C4-2B (cell line): Measurements from ENCODE around the gene IL10RA.

ENCODE experiments used
- H3K27ac ChIP-seq: fragments of 450-650 bp; 2 replicates; pipeline ENCODE4 v1.5.1; 2017
- ZFX ChIP-seq: fragments of 450-650 bp; IDR thresholded peaks from 2 replicates; pipeline ENCODE4 v1.6.1; 2017
- TF ChIP-seq, protein P1 (sequence below): fragments of 450-650 bp; conservative IDR thresholded peaks from 2 replicates; pipeline ENCODE4 v1.5.1; 2017; ENCODE audit warnings: mild to moderate bottlenecking

The IL10RA gene

DNA sequence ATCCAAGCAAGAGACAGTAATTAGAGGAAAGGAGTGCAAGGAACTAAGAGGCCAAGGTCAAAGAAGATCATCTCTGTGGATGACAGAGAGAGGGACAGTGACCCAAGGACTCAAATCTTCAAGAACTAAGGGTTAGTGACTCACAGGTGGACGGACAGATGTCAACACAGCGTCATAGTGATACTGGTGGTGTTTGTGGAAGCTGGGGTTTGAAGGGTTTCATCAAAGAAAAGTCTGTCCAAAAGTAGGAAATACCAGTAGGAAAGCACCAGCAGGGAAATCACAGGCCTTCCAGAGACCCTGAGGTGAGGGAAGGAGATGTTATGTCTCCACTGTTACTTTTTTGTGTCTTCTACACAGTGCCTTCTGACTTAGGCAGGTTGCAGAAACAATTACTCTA, 32.2 kb downstream of the IL10RA start:
- H3K27ac ChIP-seq = no peak overlapping the region
- no peak for TF ChIP-seq ZFX
- TF ChIP-seq, protein P1, sequence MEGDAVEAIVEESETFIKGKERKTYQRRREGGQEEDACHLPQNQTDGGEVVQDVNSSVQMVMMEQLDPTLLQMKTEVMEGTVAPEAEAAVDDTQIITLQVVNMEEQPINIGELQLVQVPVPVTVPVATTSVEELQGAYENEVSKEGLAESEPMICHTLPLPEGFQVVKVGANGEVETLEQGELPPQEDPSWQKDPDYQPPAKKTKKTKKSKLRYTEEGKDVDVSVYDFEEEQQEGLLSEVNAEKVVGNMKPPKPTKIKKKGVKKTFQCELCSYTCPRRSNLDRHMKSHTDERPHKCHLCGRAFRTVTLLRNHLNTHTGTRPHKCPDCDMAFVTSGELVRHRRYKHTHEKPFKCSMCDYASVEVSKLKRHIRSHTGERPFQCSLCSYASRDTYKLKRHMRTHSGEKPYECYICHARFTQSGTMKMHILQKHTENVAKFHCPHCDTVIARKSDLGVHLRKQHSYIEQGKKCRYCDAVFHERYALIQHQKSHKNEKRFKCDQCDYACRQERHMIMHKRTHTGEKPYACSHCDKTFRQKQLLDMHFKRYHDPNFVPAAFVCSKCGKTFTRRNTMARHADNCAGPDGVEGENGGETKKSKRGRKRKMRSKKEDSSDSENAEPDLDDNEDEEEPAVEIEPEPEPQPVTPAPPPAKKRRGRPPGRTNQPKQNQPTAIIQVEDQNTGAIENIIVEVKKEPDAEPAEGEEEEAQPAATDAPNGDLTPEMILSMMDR = no peak

DNA sequence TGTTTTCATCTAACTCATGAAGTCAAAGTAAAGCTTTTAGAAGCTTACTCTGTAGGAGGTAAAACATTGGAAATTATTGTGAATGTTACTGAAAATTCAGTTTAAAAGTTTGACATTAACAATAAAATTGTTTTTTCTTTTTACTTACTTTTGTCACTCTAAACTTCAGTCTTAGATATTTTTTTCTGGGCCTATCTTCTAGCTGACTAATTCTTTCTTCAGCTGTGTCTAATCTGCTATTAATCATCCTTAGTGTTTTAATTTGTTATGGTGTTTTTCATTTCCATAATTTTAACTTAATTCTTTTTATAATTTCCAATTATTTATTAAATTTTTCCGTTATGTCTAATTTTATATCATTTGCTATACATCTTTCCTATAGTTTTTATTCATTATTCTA, 35.0 kb downstream of the IL10RA start:
- TF ChIP-seq, protein P1 = no peak
- TF ChIP-seq ZFX = no peak
- H3K27ac ChIP-seq = no peak overlapping the region

DNA sequence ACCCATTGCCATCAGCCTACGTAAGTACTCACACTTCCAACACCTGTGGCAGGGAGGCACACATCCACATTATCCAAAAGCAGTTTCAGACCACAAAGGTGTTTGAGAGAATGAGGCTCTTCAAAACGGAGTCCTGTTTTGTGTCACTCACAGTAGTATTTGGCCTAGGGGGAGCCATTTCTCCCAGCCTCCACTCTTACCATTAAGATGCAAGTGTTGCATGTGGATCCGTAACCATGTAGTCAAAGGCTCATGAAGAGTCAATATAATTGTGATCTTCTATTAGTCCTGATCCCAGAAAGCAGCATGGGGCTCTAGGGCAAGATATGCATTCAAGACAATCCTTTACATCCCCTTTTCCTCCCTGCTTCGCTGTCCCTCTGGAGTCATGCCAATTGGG, 41.5 kb downstream of the IL10RA start:
- H3K27ac ChIP-seq = no peak overlapping the region
- TF ChIP-seq, protein P1 = no peak
- TF ChIP-seq ZFX = no peak

DNA sequence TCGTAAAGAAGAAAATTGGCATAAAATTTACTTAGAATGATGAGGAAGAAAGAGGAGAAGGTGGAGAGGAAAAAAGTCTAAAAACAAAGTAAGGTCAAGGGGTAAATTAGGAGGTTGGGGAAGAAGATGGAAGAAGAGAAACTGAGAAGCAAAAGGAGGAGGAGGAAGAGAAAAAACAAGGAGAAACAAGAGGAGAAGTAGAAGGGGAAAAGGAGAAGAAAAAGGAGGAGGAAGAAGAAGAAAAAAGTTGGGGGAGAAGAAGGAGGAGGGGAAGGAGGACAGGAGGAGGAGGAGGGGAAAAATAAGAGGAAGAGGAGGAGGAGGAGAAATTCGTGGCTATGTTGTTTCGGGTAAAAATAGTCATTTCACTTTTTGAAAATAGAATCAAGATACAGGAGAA, 42.4 kb downstream of the IL10RA start:
- TF ChIP-seq, protein P1 = no peak
- no peak for TF ChIP-seq ZFX
- H3K27ac ChIP-seq = no peak overlapping the region

DNA sequence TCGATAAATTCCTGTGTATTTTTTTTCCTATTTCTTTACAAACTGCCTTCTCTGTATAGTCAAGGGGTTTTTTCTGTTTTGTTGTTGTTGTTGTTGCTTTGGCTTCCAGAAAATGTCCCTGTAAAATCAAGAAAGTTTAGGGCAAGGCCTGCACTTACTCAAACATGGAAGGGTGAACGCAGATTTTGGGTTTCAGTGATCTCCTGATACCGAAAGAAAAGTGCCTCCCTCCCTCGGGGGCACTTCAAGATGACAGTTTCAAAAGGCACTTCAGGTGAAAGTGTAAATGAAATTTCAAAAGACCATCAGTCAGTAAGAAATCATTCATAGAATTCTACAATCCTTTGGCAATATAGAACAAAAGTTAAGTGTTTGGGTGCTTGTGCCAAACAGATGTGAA, 47.2 kb downstream of the IL10RA start:
- no peak overlapping the region for H3K27ac ChIP-seq
- TF ChIP-seq ZFX = no peak
- TF ChIP-seq, protein P1 = no peak

DNA sequence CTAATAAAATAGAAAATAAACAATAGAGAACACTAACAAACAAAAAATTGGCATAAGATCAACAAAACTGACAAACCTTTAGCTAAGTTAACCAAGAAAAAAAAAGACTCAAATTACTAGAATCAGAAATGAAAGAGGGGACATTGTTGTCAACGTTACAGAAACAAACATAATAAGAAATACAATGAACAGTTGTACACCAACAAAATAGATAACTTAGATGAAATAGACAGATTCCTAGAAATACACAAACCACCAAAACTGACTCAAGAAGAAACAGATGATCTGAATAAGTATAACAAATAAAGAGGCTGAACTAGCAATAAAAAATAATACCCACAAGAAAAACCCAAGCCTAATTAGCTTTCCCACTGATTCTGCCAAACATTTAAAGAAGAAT, 55.9 kb downstream of the IL10RA start:
- H3K27ac ChIP-seq = no peak overlapping the region
- TF ChIP-seq ZFX = no peak
- TF ChIP-seq, protein P1 = no peak

DNA sequence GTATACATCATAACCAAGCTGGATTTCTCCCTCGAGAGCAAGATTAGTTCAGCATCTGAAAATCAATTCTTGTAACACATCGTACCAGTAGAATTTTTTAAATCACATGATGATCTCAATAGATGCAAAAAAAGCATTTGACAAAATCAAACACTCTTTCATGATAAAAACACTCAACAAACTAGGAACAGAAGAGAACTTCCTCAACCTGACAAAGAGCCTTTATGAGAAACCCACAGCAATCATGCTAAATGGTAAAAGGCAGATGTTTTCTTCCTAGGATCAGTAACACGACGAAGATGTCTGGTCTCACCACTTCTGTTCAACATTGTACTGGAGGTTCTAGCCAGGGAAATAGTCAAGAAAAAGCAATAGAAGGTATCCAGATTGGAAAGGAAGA, 56.6 kb downstream of the IL10RA start:
- TF ChIP-seq, protein P1 = no peak
- no peak for TF ChIP-seq ZFX

More for the DNA sequence above, 56.6 kb downstream of the IL10RA start:
- no peak overlapping the region for H3K27ac ChIP-seq
